HS-5 (cell line): ENCODE data around the gene PIGP.
"Not testable (repeated sequence)": the region's sequence is repeated elsewhere in the genome, so short reads cannot be mapped to it uniquely, and the experiment has no call there.

Experiments used
- DNase-seq: peaks from one replicate; pipeline ENCODE4 v3.0.0-alpha.2; 2012; ENCODE audit warnings: low read depth

Gene PIGP

DNA sequence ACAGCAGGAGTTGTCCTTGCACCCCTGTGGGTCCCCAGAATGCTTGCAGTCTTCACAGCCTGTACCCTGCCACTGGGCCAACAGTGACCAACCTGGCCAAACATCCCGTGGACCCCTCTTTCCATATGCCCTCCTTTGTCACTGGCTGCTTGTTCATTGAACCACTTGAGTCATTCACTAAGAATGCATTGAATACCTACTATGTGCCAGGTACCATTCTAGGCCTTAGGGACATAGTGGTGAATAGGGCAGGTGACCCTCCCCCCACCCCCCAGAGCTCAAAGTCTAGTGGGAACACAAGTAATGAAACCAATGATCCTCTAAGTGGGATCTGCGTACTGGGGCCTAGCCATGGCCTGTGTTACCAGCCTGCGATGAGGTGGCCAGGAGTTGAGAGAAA lies 28.2 kb downstream of the PIGP start:
- DNase-seq: no peak

DNA sequence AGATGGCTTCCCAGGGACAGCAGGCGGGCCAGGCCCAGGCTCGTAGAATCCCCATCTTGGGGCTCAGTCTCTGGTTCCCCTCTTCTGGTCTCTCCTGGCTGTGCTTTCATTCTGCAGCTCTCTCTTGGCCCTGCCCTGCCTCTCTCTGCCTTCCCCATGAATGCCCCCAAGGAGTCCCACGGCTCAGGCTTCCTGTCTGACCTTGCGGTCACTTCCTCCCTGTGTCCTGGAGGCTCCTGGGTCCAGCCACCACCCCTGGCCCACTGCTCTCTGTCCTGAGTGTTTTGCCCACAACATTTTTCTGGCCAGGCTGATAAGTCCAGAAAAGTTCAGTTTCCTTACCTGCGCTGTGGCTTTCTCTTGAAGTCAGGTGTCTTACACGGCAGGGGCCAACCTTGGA lies 29.1 kb downstream of the PIGP start:
- no peak for DNase-seq

DNA sequence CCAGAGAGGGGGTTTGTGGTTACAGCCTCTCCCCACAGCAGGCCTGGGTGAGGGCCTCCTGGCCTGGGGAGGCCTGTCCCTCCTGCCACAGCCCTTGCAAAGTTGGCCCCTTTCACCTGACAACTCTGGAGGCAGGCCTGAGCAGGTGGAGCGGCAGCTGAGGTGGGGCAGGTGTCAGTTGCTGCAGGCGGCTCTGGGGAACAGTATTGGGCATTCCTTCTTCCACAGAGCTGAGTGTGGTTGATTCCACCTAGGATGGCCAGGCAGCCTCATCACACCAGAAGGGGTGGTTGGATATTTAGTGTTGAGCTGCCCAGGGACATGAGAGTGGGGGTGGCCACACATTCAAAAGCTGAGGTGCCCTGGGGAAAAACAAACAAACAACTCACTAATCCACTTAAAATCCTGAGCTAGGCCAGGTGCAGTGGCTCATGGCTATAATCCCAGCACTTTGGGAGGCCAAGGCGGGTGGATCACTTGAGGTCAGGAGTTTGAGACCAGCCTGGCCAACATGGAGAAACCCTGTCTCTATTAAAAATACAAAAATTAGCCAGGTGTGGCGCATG lies 31.1 kb downstream of the PIGP start:
- no peak for DNase-seq

DNA sequence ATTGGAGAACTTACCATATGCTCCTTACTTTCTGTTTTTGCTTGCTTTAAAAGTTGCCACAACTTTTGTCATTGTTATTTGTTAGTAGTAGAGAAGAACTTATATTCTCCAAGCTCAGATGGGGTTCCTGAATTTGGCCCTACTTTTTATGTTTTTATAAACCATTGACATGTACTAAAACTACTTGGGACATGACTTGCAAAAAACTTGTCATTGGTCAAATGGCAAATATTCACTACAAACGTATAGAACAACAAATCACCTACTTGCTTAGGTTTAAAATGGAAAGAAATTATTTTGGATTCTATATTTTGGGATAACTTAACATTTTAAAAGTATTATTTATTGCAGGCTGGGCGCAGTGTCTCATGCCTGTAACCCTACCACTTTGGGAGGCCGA lies 32.7 kb downstream of the PIGP start:
- no peak for DNase-seq

DNA sequence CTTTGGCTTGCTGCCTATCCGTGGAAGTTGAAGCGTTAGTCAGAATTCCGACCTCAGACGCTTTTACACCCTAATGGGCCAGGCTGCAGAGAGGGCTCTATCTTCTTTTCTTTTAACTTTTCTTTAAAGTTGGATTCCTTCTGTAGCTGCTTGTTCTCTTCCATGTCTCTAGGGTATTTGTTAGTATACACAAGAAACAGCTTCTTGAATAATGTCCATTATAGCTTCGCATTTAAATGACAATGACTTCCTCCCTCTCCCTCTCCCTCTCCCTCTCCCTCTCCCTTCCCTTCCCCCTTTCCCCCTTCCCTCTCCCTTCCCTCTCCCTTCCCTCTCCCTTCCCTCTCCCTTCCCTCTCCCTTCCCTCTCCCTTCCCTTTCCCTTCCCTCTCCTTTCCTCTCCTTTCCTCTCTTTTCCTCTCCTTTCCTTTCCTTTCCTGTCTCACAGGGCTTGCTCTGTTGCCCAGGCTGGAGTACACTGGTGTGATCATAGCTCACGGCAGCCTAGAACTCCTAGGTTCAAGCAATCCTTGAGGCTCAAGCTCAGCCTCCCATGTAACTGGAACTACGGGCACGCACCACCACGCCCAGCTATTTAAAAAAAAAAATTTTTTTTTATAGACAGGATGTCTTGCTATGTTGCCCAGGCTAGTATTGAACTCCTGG lies 33.3 kb downstream of the PIGP start:
- no peak for DNase-seq

DNA sequence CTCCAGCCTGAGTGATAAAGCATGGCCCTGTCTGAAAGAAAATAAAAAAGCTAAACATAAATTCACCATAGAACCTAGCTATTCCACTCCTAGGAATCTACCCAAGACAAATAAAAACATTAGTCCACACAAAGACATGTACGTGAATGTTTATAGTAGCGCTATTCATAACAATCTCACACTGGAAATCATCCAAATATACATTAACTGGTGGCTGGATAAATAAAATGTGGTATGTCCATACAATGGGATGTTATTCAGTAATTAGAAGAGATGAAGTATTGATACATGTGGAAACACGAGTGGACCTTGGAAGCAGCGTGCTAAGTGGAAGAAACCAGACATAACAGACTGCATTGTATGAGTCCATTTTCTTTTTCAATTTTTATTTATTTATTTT lies 36.7 kb downstream of the PIGP start:
- no peak for DNase-seq

DNA sequence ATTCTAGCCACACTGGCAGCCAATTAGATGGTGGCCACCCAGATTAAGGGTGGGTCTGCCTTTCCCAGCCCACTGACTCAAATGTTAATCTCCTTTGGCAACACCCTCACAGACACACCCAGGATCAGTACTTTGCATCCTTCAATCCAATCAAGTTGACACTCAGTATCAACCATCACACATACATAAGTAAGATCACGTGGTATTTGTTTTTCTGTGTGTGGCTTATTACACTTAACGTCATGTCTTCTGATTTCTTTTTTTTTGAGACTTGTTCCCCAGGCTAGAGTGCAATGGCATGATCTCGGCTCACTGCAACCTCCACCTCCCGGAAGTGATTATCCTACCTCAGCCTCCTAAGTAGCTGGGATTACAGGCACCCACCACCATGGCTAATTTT lies 38.5 kb downstream of the PIGP start:
- not testable (repeated sequence) for DNase-seq

DNA sequence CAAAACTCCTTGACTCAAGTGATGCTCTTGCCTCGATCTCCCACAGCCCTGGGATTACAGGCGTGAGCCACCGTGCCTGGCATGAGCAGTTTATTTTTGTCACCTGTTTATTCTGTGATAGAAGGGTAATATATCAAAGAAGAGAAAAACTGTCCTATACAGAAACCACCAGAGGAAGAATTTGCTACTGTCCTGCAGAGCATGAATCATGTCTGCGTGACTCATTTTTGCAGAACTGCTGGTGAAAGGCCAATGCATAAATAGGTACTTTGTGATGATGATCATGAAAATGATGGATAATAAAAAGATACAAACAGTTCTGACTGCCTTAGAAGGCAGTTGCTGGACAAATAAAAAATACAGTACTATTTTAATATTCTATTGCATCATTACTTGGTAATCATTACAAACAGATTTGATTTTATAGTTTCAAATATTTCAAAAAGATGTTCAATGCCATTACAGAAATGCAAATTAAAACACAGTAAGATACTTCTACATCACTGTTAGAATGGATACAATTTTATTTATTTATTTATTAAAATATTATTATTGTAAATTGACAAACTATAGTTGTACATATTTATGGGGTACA lies 39.9 kb downstream of the PIGP start:
- DNase-seq: peak; percentile 30

DNA sequence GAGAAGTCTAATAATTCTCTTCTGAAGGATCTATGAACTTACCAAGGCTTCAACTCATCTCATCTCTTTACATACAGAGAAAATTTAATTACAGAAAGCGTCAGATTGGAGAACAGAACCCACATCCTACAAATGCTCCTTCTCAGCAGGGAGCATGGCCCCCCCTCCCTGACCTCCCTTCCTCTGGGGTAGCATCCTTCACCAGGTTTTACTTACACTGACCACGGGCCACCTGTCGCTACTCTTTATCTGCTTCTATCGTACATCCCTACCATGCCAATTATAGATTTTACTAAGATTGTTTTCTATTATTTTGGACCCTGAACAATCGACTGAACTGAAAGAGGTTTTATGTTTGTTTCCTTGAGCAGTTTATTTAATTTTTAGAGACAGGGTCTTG lies 40.6 kb downstream of the PIGP start:
- no peak for DNase-seq

DNA sequence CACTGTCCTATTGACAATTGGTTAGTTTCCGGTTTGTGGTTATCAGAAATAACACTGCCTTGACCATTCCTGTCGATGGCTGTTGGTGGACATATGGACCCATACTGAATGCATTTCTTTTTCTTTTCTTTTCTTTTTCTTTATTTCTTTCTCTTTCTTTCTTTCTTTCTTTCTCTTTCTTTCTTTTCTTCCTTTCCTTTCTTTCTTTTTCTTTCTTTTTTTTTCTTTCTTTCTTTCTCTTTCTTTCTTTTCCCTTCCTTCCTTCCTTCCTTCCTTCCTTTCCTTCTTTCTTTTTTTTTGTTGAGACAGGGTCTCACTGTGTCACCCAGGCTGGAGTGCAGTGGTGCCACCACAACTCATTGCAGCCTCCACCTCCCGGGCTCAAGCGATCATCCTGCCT lies 42.0 kb downstream of the PIGP start:
- no peak for DNase-seq

DNA sequence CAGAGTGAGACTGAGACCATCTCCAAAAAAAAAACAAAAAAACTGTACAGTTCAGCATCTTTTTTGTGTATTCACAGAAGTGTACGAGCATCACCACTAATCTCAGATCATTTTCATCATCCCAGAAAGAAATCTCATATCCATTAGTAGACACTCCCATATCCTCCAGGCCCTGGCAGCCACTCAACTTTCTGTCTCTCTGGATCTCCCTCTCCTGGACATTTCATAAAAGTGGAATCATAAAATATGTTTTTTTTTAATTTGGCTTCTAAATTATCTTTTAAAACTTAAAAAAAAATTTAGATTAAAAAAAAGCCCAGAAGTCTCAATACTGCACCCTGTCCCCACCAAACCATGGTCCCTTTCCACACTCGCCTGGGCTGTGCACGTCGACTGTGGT lies 44.3 kb downstream of the PIGP start:
- no peak for DNase-seq

DNA sequence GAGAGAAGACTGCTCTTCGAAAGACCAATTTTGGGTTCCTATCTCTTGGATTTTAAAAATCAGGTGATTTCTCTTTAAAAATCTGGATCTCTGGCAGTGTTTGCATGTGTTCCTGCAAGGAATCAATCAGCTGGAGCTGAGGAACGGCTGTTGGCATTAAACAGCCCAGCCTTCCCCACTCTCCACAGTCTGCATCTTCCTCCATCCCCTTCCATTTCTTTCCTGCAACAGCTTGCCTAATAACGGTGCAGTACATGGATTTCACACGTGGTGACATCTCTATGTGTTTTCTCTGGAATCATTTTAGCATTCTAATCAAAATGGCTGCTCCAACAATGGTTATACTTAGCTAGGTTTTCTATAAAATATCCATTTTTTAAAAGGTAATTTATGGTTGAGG lies 46.4 kb downstream of the PIGP start:
- DNase-seq: no peak

DNA sequence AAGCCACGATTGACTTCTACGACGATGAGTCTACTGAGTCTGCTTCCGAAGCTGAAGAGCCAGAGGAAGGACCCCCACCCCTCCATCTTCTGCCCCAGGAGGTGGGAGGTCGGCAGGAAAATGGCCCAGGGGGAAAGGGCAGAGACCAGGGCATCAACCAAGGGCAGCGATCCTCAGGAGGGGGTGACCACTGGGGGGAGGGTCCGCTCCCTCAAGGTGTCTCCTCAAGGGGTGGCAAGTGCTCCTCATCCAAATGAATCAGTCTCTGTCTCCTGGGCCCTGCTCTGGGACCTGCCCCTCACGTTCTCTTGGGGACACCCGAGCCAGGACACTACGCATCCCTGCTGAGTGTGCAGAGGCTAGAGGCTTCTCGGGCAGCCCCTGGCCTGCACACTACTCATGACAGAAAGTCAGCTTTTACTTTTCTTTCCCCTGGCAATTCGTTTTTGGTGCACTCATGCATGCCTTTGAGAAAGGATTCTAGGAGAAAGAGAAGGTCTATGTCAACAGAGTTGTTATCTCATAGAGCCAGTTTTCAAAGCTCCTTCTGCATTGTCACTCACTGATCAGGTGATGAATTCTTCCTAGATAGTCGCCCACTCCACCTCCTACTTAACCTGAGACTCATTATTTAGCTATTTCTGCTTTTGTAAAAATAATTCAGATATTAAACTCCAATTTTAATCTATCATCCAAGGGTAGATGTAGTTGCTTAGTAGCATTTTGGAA lies 54.8 kb downstream of the PIGP start:
- no peak for DNase-seq
